ENCODE data around the gene SERPINA1.

The SERPINA1 gene

DNA sequence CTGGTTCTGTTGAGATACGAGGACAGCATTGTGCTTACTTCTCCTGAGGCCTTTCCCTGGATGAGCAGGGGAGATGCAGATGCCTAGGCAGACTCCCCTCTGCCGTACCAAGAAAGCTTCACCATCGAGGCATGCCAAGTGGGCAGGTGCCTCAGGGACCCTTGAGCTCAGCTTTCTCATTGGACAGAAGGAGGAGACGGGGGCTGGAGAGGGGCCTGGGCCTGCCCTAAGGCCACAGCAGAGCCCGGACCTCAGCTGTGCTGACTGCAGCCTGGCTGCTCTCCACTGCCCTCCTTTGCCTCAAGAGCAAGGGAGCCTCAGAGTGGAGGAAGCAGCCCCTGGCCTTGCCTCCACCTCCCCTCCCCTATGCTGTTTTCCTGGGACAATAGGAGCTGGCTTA, 23.4 kb downstream of the SERPINA1 start:
- H3K27me3 ChIP-seq (ENCODE audit: insufficient read depth, low read length, poor library complexity): no peaks in the 10 kb centered on the region
- no peaks in the 10 kb centered on the region for H3K4me1 ChIP-seq (ENCODE audit: insufficient read depth, low read length)
- H3K36me3 ChIP-seq (ENCODE audit: insufficient read depth, low read length): no peaks in the 10 kb centered on the region
- ATAC-seq (ENCODE audit: insufficient read depth, low read depth): no peak
- H4K20me1 ChIP-seq (ENCODE audit: insufficient read depth, low read length): no peaks in the 10 kb centered on the region
- no peak overlapping the region for H2AFZ ChIP-seq (ENCODE audit: low read depth, low read length)
- TF ChIP-seq EZH2 (IDR thresholded peaks at IDR 0.05; ENCODE audit: borderline replicate concordance, low read depth, low read length, severe bottlenecking): no peak
- TF ChIP-seq, protein P1, sequence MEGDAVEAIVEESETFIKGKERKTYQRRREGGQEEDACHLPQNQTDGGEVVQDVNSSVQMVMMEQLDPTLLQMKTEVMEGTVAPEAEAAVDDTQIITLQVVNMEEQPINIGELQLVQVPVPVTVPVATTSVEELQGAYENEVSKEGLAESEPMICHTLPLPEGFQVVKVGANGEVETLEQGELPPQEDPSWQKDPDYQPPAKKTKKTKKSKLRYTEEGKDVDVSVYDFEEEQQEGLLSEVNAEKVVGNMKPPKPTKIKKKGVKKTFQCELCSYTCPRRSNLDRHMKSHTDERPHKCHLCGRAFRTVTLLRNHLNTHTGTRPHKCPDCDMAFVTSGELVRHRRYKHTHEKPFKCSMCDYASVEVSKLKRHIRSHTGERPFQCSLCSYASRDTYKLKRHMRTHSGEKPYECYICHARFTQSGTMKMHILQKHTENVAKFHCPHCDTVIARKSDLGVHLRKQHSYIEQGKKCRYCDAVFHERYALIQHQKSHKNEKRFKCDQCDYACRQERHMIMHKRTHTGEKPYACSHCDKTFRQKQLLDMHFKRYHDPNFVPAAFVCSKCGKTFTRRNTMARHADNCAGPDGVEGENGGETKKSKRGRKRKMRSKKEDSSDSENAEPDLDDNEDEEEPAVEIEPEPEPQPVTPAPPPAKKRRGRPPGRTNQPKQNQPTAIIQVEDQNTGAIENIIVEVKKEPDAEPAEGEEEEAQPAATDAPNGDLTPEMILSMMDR (IDR thresholded peaks at IDR 0.05; ENCODE audit: borderline replicate concordance, extremely low read depth, low read length, poor library complexity, severe bottlenecking): no peak
- H3K79me2 ChIP-seq (ENCODE audit: insufficient read depth, low read length): no peaks in the 10 kb centered on the region
- no peaks in the 10 kb centered on the region for H3K9me3 ChIP-seq (ENCODE audit: insufficient read depth, low read length, severe bottlenecking)
- DNase-seq: no peak
- H3K27ac ChIP-seq (ENCODE audit: low read length): no peak overlapping the region
- no peak overlapping the region for H3K9ac ChIP-seq (ENCODE audit: low read depth, low read length)
- H3K4me2 ChIP-seq (ENCODE audit: insufficient read depth, low read length): no peak overlapping the region
- H3K4me3 ChIP-seq (ENCODE audit: low read depth in 1 of 2, low read length in 2 of 2): no peak overlapping the region

DNA sequence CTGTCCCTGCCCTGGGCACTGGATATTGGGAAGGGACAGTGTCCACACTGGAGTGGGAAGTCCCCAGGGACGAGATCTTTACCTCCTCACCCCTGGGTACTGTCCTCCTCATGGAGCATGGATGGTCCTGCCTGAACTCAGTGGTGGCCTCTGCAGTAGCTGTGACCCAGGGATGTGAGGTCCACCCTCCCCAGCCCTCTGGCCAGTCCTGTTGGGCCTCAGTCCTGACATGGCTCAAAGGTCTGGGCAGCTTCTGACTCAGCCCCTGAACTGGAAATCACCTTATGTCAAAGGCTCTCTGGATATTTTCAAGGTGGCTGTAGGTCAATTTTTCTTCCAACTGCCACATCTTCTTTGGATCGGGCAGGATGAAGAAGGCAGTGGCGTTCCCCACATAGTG, 24.4 kb downstream of the SERPINA1 start:
- ATAC-seq (ENCODE audit: insufficient read depth, low read depth): no peak
- no peaks in the 10 kb centered on the region for H3K36me3 ChIP-seq (ENCODE audit: insufficient read depth, low read length)
- TF ChIP-seq, protein P1 (IDR thresholded peaks at IDR 0.05; ENCODE audit: borderline replicate concordance, extremely low read depth, low read length, poor library complexity, severe bottlenecking): no peak
- TF ChIP-seq EZH2 (IDR thresholded peaks at IDR 0.05; ENCODE audit: borderline replicate concordance, low read depth, low read length, severe bottlenecking): no peak
- no peaks in the 10 kb centered on the region for H3K9me3 ChIP-seq (ENCODE audit: insufficient read depth, low read length, severe bottlenecking)
- no peaks in the 10 kb centered on the region for H3K4me1 ChIP-seq (ENCODE audit: insufficient read depth, low read length)
- H3K27ac ChIP-seq (ENCODE audit: low read length): no peak overlapping the region
- H3K4me3 ChIP-seq (ENCODE audit: low read depth in 1 of 2, low read length in 2 of 2): no peak overlapping the region
- no peaks in the 10 kb centered on the region for H3K79me2 ChIP-seq (ENCODE audit: insufficient read depth, low read length)
- DNase-seq: no peak
- no peak overlapping the region for H3K4me2 ChIP-seq (ENCODE audit: insufficient read depth, low read length)
- H3K27me3 ChIP-seq (ENCODE audit: insufficient read depth, low read length, poor library complexity): no peaks in the 10 kb centered on the region
- H4K20me1 ChIP-seq (ENCODE audit: insufficient read depth, low read length): no peaks in the 10 kb centered on the region
- H2AFZ ChIP-seq (ENCODE audit: low read depth, low read length): no peak overlapping the region
- H3K9ac ChIP-seq (ENCODE audit: low read depth, low read length): no peak overlapping the region

- H3K4me2 ChIP-seq (ENCODE audit: insufficient read depth, low read length): no peak overlapping the region
- ATAC-seq (ENCODE audit: insufficient read depth, low read depth) (no peak), DNase-seq (no peak)
- no peak overlapping the region for H2AFZ ChIP-seq (ENCODE audit: low read depth, low read length)
- TF ChIP-seq EZH2 (IDR thresholded peaks at IDR 0.05; ENCODE audit: borderline replicate concordance, low read depth, low read length, severe bottlenecking): no peak
- TF ChIP-seq, protein P1 (IDR thresholded peaks at IDR 0.05; ENCODE audit: borderline replicate concordance, extremely low read depth, low read length, poor library complexity, severe bottlenecking): no peak
- no peaks in the 10 kb centered on the region for H3K36me3 ChIP-seq (ENCODE audit: insufficient read depth, low read length)
- no peak overlapping the region for H3K27ac ChIP-seq (ENCODE audit: low read length)
- H4K20me1 ChIP-seq (ENCODE audit: insufficient read depth, low read length): no peaks in the 10 kb centered on the region
- H3K79me2 ChIP-seq (ENCODE audit: insufficient read depth, low read length): no peaks in the 10 kb centered on the region
- H3K4me1 ChIP-seq (ENCODE audit: insufficient read depth, low read length): no peaks in the 10 kb centered on the region
- H3K4me3 ChIP-seq (ENCODE audit: low read depth in 1 of 2, low read length in 2 of 2): no peak overlapping the region
- H3K27me3 ChIP-seq (ENCODE audit: insufficient read depth, low read length, poor library complexity): no peaks in the 10 kb centered on the region
- H3K9me3 ChIP-seq (ENCODE audit: insufficient read depth, low read length, severe bottlenecking): no peaks in the 10 kb centered on the region
- H3K9ac ChIP-seq (ENCODE audit: low read depth, low read length): no peak overlapping the region
These were observed 25.2 kb downstream of the SERPINA1 start for GRCh38 chr14:94363151-94363624.

Measured in DND-41 (cell line).